Kidney tubule cell (primary cell): ENCODE measurements around the gene DCLK1.

Source experiments
- DNase-seq: peaks from one replicate; pipeline ENCODE4 v3.0.0-alpha.2; 2018; ENCODE audit warnings: low spot score

Gene DCLK1

GRCh38 chr13:35747594-35747993 lies 383.6 kb downstream of the DCLK1 start:
- no peak for DNase-seq

- DNase-seq, result no peak
Observed at GRCh38 chr13:35744566-35745178, 386.5 kb downstream of the DCLK1 start.

- no peak for DNase-seq
Observed at GRCh38 chr13:35744144-35744543, 387.0 kb downstream of the DCLK1 start.

- no peak for DNase-seq
Observed at GRCh38 chr13:35743165-35743564, 388.0 kb downstream of the DCLK1 start.

- no peak for DNase-seq
Observed at GRCh38 chr13:35741657-35742056, 389.5 kb downstream of the DCLK1 start.

- DNase-seq, result no peak
Observed at GRCh38 chr13:35736876-35737275, 394.3 kb downstream of the DCLK1 start.

- DNase-seq, result no peak
Observed at GRCh38 chr13:35733827-35734226, 397.4 kb downstream of the DCLK1 start.

- no peak for DNase-seq
Observed at GRCh38 chr13:35732565-35732964, 398.6 kb downstream of the DCLK1 start.

- no peak for DNase-seq
Observed at GRCh38 chr13:35731471-35731870, 399.7 kb downstream of the DCLK1 start.

- no peak for DNase-seq
Observed at GRCh38 chr13:35729926-35730627, 401.1 kb downstream of the DCLK1 start.

GRCh38 chr13:35727881-35728280 lies 403.3 kb downstream of the DCLK1 start:
- DNase-seq, result no peak

- no peak for DNase-seq
Observed at GRCh38 chr13:35724446-35724845, 406.7 kb downstream of the DCLK1 start.

- DNase-seq, result peak; percentile 18
Observed at GRCh38 chr13:35723821-35724220, 407.4 kb downstream of the DCLK1 start.

- DNase-seq, result no peak
Observed at GRCh38 chr13:35723053-35723461, 408.1 kb downstream of the DCLK1 start.

- DNase-seq, result no peak
Observed at GRCh38 chr13:35722458-35723052, 408.6 kb downstream of the DCLK1 start.

- DNase-seq, result peak; percentile 53
Observed at GRCh38 chr13:35720690-35721554, 410.3 kb downstream of the DCLK1 start.

GRCh38 chr13:35720290-35720689 lies 410.9 kb downstream of the DCLK1 start:
- DNase-seq, result peak; percentile 42
